ENCODE results near the gene MAP4. TPM values are rescaled to one million over a fixed set of nuclear protein-coding genes. Genes with fewer than 3 reads are reported as not detected.

Gene MAP4
- total and polyA plus RNA-seq, 2 of the 13 experiments (the other 11 are each of a cell fraction or from before 2014, with no cell fraction given) = 33.1 to 38.7 TPM

DNA sequence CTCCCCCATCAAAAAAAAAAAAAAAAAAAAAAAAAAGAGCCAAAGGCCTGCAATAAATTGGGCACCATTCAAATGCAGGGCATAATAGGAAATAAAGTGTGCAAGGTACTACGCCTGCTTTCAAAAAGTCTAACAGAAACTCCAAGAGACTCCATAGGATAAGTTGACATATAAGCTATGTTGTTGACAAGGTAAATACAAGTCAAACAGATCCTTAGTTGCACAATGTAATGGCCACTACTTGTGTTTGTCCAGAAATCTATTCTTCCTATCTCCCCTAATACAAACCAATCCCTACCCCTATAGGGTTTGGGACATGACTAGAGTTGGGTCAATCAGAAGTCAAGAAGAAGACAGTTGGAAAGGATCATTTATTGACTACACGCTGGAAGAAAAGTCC is 16.0 kb downstream of the MAP4 start:
- ATAC-seq = peak; percentile 63; the same call in 2 of the 3 replicates
- ChIA-PET CTCF (ENCODE audit: low intra/inter-chr PET ratio, low total read pairs) (no interaction called here), POLR2A (interaction anchor here (1.0 kb wide), 2 partner anchors 10 to 13 kb away, joined by 3 read pairs; no protein-coding TSS in a partner anchor)
- Histone ChIP-seq H3K9me3 (ENCODE audit: low read length) (no peaks in the 10 kb centered on the region), H3K4me3 (replicated peaks in 1 of 3; ENCODE audit: insufficient read depth in 1 of 3, low read depth in 2 of 3, low read length in 3 of 3) (no peak overlapping the region), H3K36me3 (replicated peaks in 1 of 2; ENCODE audit: control insufficient read depth in 1 of 2, insufficient read depth in 2 of 2, low read length in 2 of 2) (peaks cover 5 to 26% of the 10 kb centered on the region in 2 experiments; a peak in 4 of 5 replicates), H3K27ac (ENCODE audit: extremely low read length, insufficient read depth, low read length) (no peak overlapping the region), H3K9ac (ENCODE audit: insufficient read depth, low read depth, low read length) (no peak overlapping the region), H3K27me3 (ENCODE audit: control insufficient read depth in 1 of 2, insufficient read depth in 2 of 2, low read length in 2 of 2) (no peaks in the 10 kb centered on the region), H3K4me2 (ENCODE audit: low read depth, low read length) (no peak overlapping the region), H3K79me2 (ENCODE audit: insufficient read depth, low read length) (peaks cover 21% of the 10 kb centered on the region), H4K20me1 (ENCODE audit: insufficient read depth, low read length) (peaks cover 12% of the 10 kb centered on the region), H2AFZ (ENCODE audit: low read length) (no peak overlapping the region), H3K4me1 (ENCODE audit: insufficient read depth, low read length) (peaks cover 14% of the 10 kb centered on the region)
- WGBS (ENCODE audit: low lambda C conversion rate) = 82% methylated on average over 2 of the region's 2 CpGs
- BruUV-seq (replicated peaks) = no TSS peak
- peak; percentile 12 for FAIRE-seq
- intact Hi-C loops (cut with micrococcal nuclease; ENCODE audit: unreplicated experiment) (no loop called here), in situ Hi-C loops (cut with HindIII; ENCODE audit: extremely low pct_ligation_motif_present, low pct_unique_long_range_greater_than_20kb) (no loop called here)
- peak; percentile 24 for DNase-seq (ENCODE audit: low spot score)
- TF ChIP-seq YEATS4 (CRISPR knock-in tag; IDR thresholded peaks at IDR 0.05; ENCODE audit: borderline replicate concordance) (no peak), ARID5B (CRISPR knock-in tag; IDR thresholded peaks at IDR 0.05) (peak; percentile 36; the same call in 1 of the 2 replicates), RORA (CRISPR knock-in tag; IDR thresholded peaks at IDR 0.05) (no peak), FOXA1 (IDR thresholded peaks at IDR 0.05) (no peak), FOXA1 (CRISPR knock-in tag; IDR thresholded peaks at IDR 0.05) (0 out of 2 replicates have a peak, but pooled peaks have one; percentile 46), ZBTB20 (CRISPR knock-in tag; IDR thresholded peaks at IDR 0.05; ENCODE audit: borderline replicate concordance, low read depth) (peak; percentile 96), JUNB (CRISPR knock-in tag; IDR thresholded peaks at IDR 0.05; ENCODE audit: borderline replicate concordance) (no peak), MAFG (CRISPR knock-in tag; IDR thresholded peaks at IDR 0.05) (no peak), NR2F2 (IDR thresholded peaks at IDR 0.05; ENCODE audit: borderline replicate concordance, low read depth) (no peak), ZNF768 (CRISPR knock-in tag; IDR thresholded peaks at IDR 0.05) (no peak), FOXA3 (CRISPR knock-in tag; IDR thresholded peaks at IDR 0.05) (peak; percentile 85), NR0B2 (CRISPR knock-in tag; IDR thresholded peaks at IDR 0.05) (no peak), ZFP41 (CRISPR knock-in tag; IDR thresholded peaks at IDR 0.05; ENCODE audit: borderline replicate concordance) (no peak), ZBTB25 (CRISPR knock-in tag; IDR thresholded peaks at IDR 0.05) (no peak), MTA3 (CRISPR knock-in tag; IDR thresholded peaks at IDR 0.05) (no peak), SMARCC2 (IDR thresholded peaks at IDR 0.05) (no peak), ZNF138 (CRISPR knock-in tag; IDR thresholded peaks at IDR 0.05; ENCODE audit: low read depth) (no peak), GATAD2A (CRISPR knock-in tag; IDR thresholded peaks at IDR 0.05) (peak; percentile 65), HNF4A (CRISPR knock-in tag; IDR thresholded peaks at IDR 0.05) (no peak), SP5 (CRISPR knock-in tag; IDR thresholded peaks at IDR 0.05; ENCODE audit: borderline replicate concordance, low read depth) (no peak)
- TF ChIP-seq, protein P1, sequence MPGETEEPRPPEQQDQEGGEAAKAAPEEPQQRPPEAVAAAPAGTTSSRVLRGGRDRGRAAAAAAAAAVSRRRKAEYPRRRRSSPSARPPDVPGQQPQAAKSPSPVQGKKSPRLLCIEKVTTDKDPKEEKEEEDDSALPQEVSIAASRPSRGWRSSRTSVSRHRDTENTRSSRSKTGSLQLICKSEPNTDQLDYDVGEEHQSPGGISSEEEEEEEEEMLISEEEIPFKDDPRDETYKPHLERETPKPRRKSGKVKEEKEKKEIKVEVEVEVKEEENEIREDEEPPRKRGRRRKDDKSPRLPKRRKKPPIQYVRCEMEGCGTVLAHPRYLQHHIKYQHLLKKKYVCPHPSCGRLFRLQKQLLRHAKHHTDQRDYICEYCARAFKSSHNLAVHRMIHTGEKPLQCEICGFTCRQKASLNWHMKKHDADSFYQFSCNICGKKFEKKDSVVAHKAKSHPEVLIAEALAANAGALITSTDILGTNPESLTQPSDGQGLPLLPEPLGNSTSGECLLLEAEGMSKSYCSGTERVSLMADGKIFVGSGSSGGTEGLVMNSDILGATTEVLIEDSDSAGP (CRISPR knock-in tag; IDR thresholded peaks at IDR 0.05; ENCODE audit: borderline replicate concordance) = no peak
